HL-60 (cell line): Measurements from ENCODE around the gene PRCP.

ENCODE experiments used
- DNase-seq, 2 experiments: peaks; one replicate each; pipeline ENCODE4 v3.0.0-alpha.2; 2010 to 2020; ENCODE audit warnings: low read depth in 1 of 2, low spot score in 1 of 2
- H3K27ac ChIP-seq: fragments of 250-450 bp; sonication (Bioruptor Pico); replicated peaks from 2 replicates; pipeline ENCODE4 v1.5.1; 2020; ENCODE audit warnings: mild to moderate bottlenecking, moderate library complexity
- H3K27me3 ChIP-seq: fragments of 250-450 bp; sonication (Bioruptor Pico); 2 replicates; pipeline ENCODE4 v1.5.1; 2021; ENCODE audit warnings: mild to moderate bottlenecking, moderate library complexity; ENCODE audit not compliant: insufficient read depth, poor library complexity, severe bottlenecking
- H3K4me3 ChIP-seq: replicated peaks from 2 replicates; pipeline ENCODE4 v1.5.1; 2011; ENCODE audit warnings: mild to moderate bottlenecking, control low read depth, low read length; ENCODE audit not compliant: insufficient read depth
- CTCF ChIP-seq: IDR thresholded peaks from one replicate; pipeline ENCODE4 v1.5.1; 2011; ENCODE audit warnings: low read length, control low read depth, inconsistent platforms; ENCODE audit not compliant: insufficient read depth
- GABPA ChIP-seq: IDR thresholded peaks from 2 replicates; pipeline ENCODE4 v1.6.1; 2012; ENCODE audit warnings: low read depth
- POLR2AphosphoS5 ChIP-seq: IDR thresholded peaks from 2 replicates; pipeline ENCODE4 v1.6.1; 2012; ENCODE audit warnings: low read depth
- REST ChIP-seq: IDR thresholded peaks from 2 replicates; pipeline ENCODE4 v1.6.1; 2012; ENCODE audit warnings: low read depth; ENCODE audit not compliant: insufficient replicate concordance
- SPI1 ChIP-seq: IDR thresholded peaks from 2 replicates; pipeline ENCODE4 v1.6.1; 2012; ENCODE audit warnings: low read depth, mild to moderate bottlenecking, borderline replicate concordance

The PRCP gene

GRCh38 chr11:82823647-82824619 lies 76.3 kb downstream of the PRCP start:
- Histone ChIP-seq H3K4me3 (no peak overlapping the region), H3K27ac (no peak overlapping the region), H3K27me3 (no peaks in the 10 kb centered on the region)
- TF ChIP-seq SPI1 (no peak), POLR2AphosphoS5 (no peak), REST (no peak), GABPA (no peak), CTCF (no peak)
- no peak for DNase-seq

- TF ChIP-seq CTCF (no peak), SPI1 (no peak), REST (no peak), GABPA (no peak), POLR2AphosphoS5 (no peak)
- Histone ChIP-seq H3K27me3 (no peaks in the 10 kb centered on the region), H3K4me3 (no peak overlapping the region), H3K27ac (no peak overlapping the region)
- no peak for DNase-seq
Measured at GRCh38 chr11:82818409-82819043, 81.7 kb downstream of the PRCP start.

GRCh38 chr11:82815406-82815805 lies 84.8 kb downstream of the PRCP start:
- no peak overlapping the region for H3K27ac ChIP-seq
- no peaks in the 10 kb centered on the region for H3K27me3 ChIP-seq
- H3K4me3 ChIP-seq: no peak overlapping the region
- DNase-seq: no peak
- TF ChIP-seq SPI1: no peak

GRCh38 chr11:82814379-82814778 lies 85.9 kb downstream of the PRCP start:
- H3K4me3 ChIP-seq: no peak overlapping the region
- DNase-seq: no peak
- H3K27me3 ChIP-seq: no peaks in the 10 kb centered on the region
- no peak for TF ChIP-seq REST
- H3K27ac ChIP-seq: no peak overlapping the region
